HG03457 (cell line): ENCODE data around the gene OCIAD2.
A peak's percentile ranks its signal among the peaks of the same experiment; 100 is the strongest.
"Not testable (repeated sequence)": the region's sequence is repeated elsewhere in the genome, so short reads cannot be mapped to it uniquely, and the experiment has no call there.

Source experiments
- ATAC-seq: cut with Tn5 transposase; IDR thresholded peaks from one replicate; pipeline ENCODE4 v1.9.1; 2021; ENCODE audit warnings: moderate number of reproducible peaks; ENCODE audit not compliant: unreplicated experiment

Gene OCIAD2

GRCh38 chr4:48906206-48907173 is at the start of gene OCIAD2:
OCIAD2 (minus strand) TSS chr4:48906774; CDS start chr4:48904549, 2,225 bp downstream.
- ATAC-seq, result peak; percentile 98

GRCh38 chr4:48954314-48954713 is 47.7 kb upstream of the OCIAD2 start:
- no peak for ATAC-seq

- ATAC-seq, result no peak
Measured at GRCh38 chr4:48949518-48950219, 43.1 kb upstream of the OCIAD2 start.

- no peak for ATAC-seq
Measured at GRCh38 chr4:48949086-48949485, 42.5 kb upstream of the OCIAD2 start.

- no peak for ATAC-seq
Measured at GRCh38 chr4:48947731-48948130, 41.2 kb upstream of the OCIAD2 start.

- ATAC-seq, result no peak
Measured at GRCh38 chr4:48945981-48946380, 39.4 kb upstream of the OCIAD2 start.

- no peak for ATAC-seq
Measured at GRCh38 chr4:48944756-48945241, 38.2 kb upstream of the OCIAD2 start.

GRCh38 chr4:48944252-48944651 is 37.7 kb upstream of the OCIAD2 start:
- no peak for ATAC-seq

GRCh38 chr4:48943387-48943786 is 36.8 kb upstream of the OCIAD2 start:
- ATAC-seq, result no peak

GRCh38 chr4:48939785-48940184 is 33.2 kb upstream of the OCIAD2 start:
- no peak for ATAC-seq

GRCh38 chr4:48938831-48939230 is 32.3 kb upstream of the OCIAD2 start:
- ATAC-seq, result no peak

GRCh38 chr4:48937033-48937432 is 30.5 kb upstream of the OCIAD2 start:
- ATAC-seq, result no peak

- ATAC-seq, result no peak
Measured at GRCh38 chr4:48931459-48931858, 24.9 kb upstream of the OCIAD2 start.

- no peak for ATAC-seq
Measured at GRCh38 chr4:48930654-48931053, 24.1 kb upstream of the OCIAD2 start.

GRCh38 chr4:48924416-48924815 is 17.8 kb upstream of the OCIAD2 start:
- no peak for ATAC-seq

GRCh38 chr4:48923065-48923464 is 16.5 kb upstream of the OCIAD2 start:
- not testable (repeated sequence) for ATAC-seq

- ATAC-seq, result no peak
Measured at GRCh38 chr4:48914311-48914710, 7.7 kb upstream of the OCIAD2 start.

- no peak for ATAC-seq
Measured at GRCh38 chr4:48913346-48913745, 6.8 kb upstream of the OCIAD2 start.

- no peak for ATAC-seq
Measured at GRCh38 chr4:48912349-48912748, 5.8 kb upstream of the OCIAD2 start.

- no peak for ATAC-seq
Measured at GRCh38 chr4:48910511-48910910, 3.9 kb upstream of the OCIAD2 start.

GRCh38 chr4:48909697-48910096 is 3.1 kb upstream of the OCIAD2 start:
- ATAC-seq, result no peak

- ATAC-seq, result no peak
Measured at GRCh38 chr4:48908687-48909086, 2.1 kb upstream of the OCIAD2 start.
